Measurements from ENCODE around the gene TULP1.

TULP1 gene

GRCh38 chr6:35495258-35496035, 17.2 kb downstream of the TULP1 start:
- no peaks in the 10 kb centered on the region for H3K27me3 ChIP-seq (ENCODE audit: control insufficient read depth, insufficient read depth, low read length)
- no peaks in the 10 kb centered on the region for H3K9me3 ChIP-seq (replicated peaks; ENCODE audit: low read length)
- H3K4me1 ChIP-seq (ENCODE audit: control insufficient read depth, insufficient read depth, low read length), result peaks cover 73% of the 10 kb centered on the region
- H3K36me3 ChIP-seq (ENCODE audit: insufficient read depth, low read length), result peaks cover 5% of the 10 kb centered on the region
- peak overlapping the region; percentile 84 for H3K9ac ChIP-seq (ENCODE audit: low read depth, low read length)
- H3K4me2 ChIP-seq (ENCODE audit: low read length), result peak overlapping the region; percentile 97
- H3K4me3 ChIP-seq (ENCODE audit: low read length), result peak overlapping the region; percentile 79

DNA sequence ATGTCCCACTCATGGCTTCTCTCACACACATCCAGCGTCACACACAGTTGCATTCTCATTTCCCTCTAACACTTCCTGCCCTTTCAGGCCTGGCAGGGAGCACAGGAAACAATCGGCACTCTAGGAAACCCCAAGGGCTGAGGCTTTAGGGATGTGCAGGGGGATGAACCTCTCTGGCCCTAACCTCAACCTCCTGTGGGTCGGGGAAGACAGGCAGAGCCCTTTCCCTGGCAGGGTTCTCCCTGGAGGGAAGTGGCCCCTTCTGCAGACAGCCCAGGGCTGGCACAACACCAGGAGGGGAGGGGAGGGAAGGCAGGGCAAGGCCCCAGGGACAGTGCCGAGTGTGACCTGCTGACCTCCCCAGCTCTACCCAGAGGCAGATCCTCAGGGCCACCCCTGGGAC, 18.5 kb downstream of the TULP1 start:
- H3K4me2 ChIP-seq (ENCODE audit: low read length), result peak overlapping the region; percentile 97
- peaks cover 80% of the 10 kb centered on the region for H3K4me1 ChIP-seq (ENCODE audit: control insufficient read depth, insufficient read depth, low read length)
- H3K27me3 ChIP-seq (ENCODE audit: control insufficient read depth, insufficient read depth, low read length), result no peaks in the 10 kb centered on the region
- peaks cover 5% of the 10 kb centered on the region for H3K36me3 ChIP-seq (ENCODE audit: insufficient read depth, low read length)
- peak overlapping the region; percentile 47 for H3K9ac ChIP-seq (ENCODE audit: low read depth, low read length)
- peak overlapping the region; percentile 79 for H3K4me3 ChIP-seq (ENCODE audit: low read length)
- H3K9me3 ChIP-seq (replicated peaks; ENCODE audit: low read length), result no peaks in the 10 kb centered on the region

GRCh38 chr6:35493307-35493983, 19.3 kb downstream of the TULP1 start:
- no peaks in the 10 kb centered on the region for H3K27me3 ChIP-seq (ENCODE audit: control insufficient read depth, insufficient read depth, low read length)
- peak overlapping the region; percentile 79 for H3K4me3 ChIP-seq (ENCODE audit: low read length)
- H3K9me3 ChIP-seq (replicated peaks; ENCODE audit: low read length), result no peaks in the 10 kb centered on the region
- H3K36me3 ChIP-seq (ENCODE audit: insufficient read depth, low read length), result peaks cover 5% of the 10 kb centered on the region
- H3K9ac ChIP-seq (ENCODE audit: low read depth, low read length), result peak overlapping the region; percentile 47
- peak overlapping the region; percentile 97 for H3K4me2 ChIP-seq (ENCODE audit: low read length)
- H3K4me1 ChIP-seq (ENCODE audit: control insufficient read depth, insufficient read depth, low read length), result peaks cover 79% of the 10 kb centered on the region

GRCh38 chr6:35492974-35493284, 19.8 kb downstream of the TULP1 start:
- Histone ChIP-seq H3K4me1 (ENCODE audit: control insufficient read depth, insufficient read depth, low read length) (peaks cover 79% of the 10 kb centered on the region), H3K36me3 (ENCODE audit: insufficient read depth, low read length) (peaks cover 5% of the 10 kb centered on the region), H3K9me3 (replicated peaks; ENCODE audit: low read length) (no peaks in the 10 kb centered on the region), H3K4me3 (ENCODE audit: low read length) (no peak overlapping the region), H3K4me2 (ENCODE audit: low read length) (no peak overlapping the region), H3K27me3 (ENCODE audit: control insufficient read depth, insufficient read depth, low read length) (no peaks in the 10 kb centered on the region), H3K9ac (ENCODE audit: low read depth, low read length) (no peak overlapping the region)

- peaks cover 80% of the 10 kb centered on the region for H3K4me1 ChIP-seq (ENCODE audit: control insufficient read depth, insufficient read depth, low read length)
- no peaks in the 10 kb centered on the region for H3K27me3 ChIP-seq (ENCODE audit: control insufficient read depth, insufficient read depth, low read length)
- H3K4me2 ChIP-seq (ENCODE audit: low read length), result no peak overlapping the region
- H3K9me3 ChIP-seq (replicated peaks; ENCODE audit: low read length), result no peaks in the 10 kb centered on the region
- peaks cover 5% of the 10 kb centered on the region for H3K36me3 ChIP-seq (ENCODE audit: insufficient read depth, low read length)
- no peak overlapping the region for H3K4me3 ChIP-seq (ENCODE audit: low read length)
- no peak overlapping the region for H3K9ac ChIP-seq (ENCODE audit: low read depth, low read length)
These were observed 20.3 kb downstream of the TULP1 start for GRCh38 chr6:35492258-35492973.

DNA sequence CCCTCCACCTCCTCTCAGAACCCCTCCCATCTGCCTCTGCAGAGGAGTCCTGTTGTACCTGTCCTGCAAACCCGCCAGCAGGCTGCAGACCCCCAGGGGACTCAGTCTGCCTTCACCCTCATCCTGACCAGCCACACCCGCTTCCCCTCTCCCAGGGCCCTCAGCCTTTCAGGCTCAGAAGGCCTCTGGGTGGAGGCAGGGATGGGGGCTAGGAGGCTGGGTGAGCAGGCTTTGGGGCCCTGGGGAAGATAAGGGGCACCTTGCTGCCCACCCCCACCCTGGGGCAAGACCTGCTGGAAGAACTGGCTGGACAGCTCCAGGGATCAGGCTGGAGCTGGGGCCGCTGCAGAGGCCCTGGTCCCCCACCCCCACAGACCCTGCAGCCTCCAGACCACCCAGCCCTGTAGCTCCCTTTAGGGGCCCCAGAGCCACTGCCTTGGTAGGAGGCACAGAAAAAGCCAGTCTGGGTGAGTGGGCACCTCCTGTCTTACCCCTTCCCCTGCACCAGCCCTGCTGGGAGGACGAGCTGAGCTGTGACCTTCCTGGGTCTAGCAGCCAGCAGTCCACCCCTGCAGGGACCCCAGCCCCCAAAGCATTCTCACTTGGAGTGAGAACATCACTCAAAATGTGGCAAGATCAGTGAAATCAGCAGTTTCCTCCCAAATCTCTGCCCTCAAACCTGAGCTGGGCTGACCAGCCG, 21.0 kb downstream of the TULP1 start:
- peaks cover 87% of the 10 kb centered on the region for H3K4me1 ChIP-seq (ENCODE audit: control insufficient read depth, insufficient read depth, low read length)
- peaks cover 5% of the 10 kb centered on the region for H3K36me3 ChIP-seq (ENCODE audit: insufficient read depth, low read length)
- no peak overlapping the region for H3K9ac ChIP-seq (ENCODE audit: low read depth, low read length)
- H3K4me2 ChIP-seq (ENCODE audit: low read length), result no peak overlapping the region
- no peaks in the 10 kb centered on the region for H3K9me3 ChIP-seq (replicated peaks; ENCODE audit: low read length)
- H3K4me3 ChIP-seq (ENCODE audit: low read length), result no peak overlapping the region
- no peaks in the 10 kb centered on the region for H3K27me3 ChIP-seq (ENCODE audit: control insufficient read depth, insufficient read depth, low read length)

DNA sequence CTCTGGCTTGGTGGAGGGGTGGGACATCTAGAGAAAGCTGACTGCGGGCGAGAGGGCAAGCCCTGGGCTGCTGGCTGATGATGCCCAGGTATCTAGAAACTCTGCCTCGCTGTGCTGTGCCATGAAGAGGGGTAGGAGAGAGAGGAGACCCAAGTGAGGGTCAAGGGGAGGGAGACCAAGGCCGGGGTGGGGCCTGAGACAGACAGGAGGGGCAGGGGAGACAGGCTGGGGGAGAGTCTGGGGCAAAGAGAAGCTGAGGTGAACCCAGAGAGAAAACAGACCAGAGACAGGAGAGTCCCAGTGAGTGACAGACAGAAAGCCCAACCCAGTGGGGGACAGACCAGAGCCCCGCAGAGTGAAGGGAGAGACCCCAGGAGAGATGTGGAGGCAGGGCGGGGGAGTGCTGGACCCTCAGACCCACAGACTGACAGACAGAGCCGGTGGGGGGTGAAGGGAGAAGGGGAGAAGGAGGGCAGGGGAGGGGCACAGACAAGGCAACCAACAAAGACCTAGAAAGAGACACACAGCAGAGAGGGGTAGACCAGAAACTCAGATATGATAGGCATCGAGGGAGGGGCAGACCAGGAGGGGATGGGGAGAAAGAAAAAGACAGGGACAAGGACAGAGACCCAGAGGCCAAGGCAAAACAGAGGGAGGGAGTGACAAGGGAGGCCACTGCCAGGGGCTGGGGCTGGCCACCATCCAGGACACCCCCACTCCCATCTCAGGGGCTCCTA, 21.7 kb downstream of the TULP1 start:
- H3K4me1 ChIP-seq (ENCODE audit: control insufficient read depth, insufficient read depth, low read length), result peaks cover 94% of the 10 kb centered on the region
- H3K36me3 ChIP-seq (ENCODE audit: insufficient read depth, low read length), result peaks cover 5% of the 10 kb centered on the region
- peak overlapping the region; percentile 43 for H3K9ac ChIP-seq (ENCODE audit: low read depth, low read length)
- no peaks in the 10 kb centered on the region for H3K9me3 ChIP-seq (replicated peaks; ENCODE audit: low read length)
- H3K4me3 ChIP-seq (ENCODE audit: low read length), result peak overlapping the region; percentile 40
- no peaks in the 10 kb centered on the region for H3K27me3 ChIP-seq (ENCODE audit: control insufficient read depth, insufficient read depth, low read length)
- H3K4me2 ChIP-seq (ENCODE audit: low read length), result peak overlapping the region; percentile 67

DNA sequence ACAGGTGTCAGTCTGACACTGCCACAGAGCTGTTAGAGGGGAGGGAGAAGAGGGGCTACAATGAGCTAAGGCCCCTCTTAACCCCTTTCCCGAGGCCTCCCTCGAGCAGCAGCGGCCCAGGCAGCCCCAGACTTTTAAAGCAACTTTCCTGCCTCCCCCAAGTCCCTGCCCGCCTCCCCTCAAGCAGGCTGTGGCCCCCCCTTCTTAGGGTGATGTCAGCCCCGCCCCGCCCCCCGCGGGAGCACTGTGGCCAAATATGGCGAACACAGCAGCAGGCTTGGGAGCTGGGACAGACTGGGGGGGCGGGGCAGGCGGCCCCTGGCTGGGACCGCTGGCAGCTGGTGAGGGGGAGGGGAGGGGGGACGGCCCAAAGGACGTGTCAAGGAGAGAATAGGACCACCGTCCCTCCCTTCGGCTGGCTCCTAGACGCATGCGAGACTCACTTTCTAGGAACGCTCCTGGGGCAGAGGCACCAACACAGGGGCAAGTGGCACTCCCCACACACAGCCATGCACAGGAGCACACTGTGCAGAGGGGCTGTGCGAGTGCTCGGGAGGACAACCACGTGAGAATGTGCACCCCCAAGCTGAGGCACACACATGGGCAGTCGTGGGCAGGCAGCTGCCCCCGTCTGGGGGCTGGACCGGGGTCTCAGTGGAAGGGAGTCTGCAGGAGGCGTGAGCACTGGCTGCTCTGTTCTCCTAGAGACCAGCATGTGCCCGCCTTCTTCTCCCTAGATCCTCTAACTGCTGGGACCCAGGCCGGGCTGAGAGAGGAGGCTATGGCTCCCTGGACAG, 22.5 kb downstream of the TULP1 start:
- Histone ChIP-seq H3K4me1 (ENCODE audit: control insufficient read depth, insufficient read depth, low read length) (peaks cover 95% of the 10 kb centered on the region), H3K4me3 (ENCODE audit: low read length) (peak overlapping the region; percentile 40), H3K9ac (ENCODE audit: low read depth, low read length) (peak overlapping the region; percentile 55), H3K4me2 (ENCODE audit: low read length) (peak overlapping the region; percentile 67), H3K36me3 (ENCODE audit: insufficient read depth, low read length) (peaks cover 5% of the 10 kb centered on the region), H3K9me3 (replicated peaks; ENCODE audit: low read length) (no peaks in the 10 kb centered on the region), H3K27me3 (ENCODE audit: control insufficient read depth, insufficient read depth, low read length) (no peaks in the 10 kb centered on the region)

DNA sequence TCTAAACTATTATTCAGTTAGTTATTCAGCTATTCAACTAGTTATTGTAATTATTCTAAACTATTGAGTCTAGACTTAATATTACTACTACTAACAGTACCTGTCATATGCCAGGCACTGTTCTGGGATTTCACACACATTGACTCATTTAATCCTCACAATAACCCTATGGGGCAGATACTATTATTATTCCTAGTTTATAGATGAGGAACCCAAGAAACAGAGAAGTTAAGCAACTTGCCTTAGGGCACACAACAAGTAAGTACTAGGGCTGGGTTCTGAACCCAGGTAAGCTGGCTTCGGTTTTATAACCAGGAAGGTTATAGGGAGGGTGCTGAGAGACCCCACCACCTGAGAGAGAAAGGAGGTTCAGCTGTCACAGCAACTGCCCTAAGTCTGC, 23.6 kb downstream of the TULP1 start:
- no peak overlapping the region for H3K4me2 ChIP-seq (ENCODE audit: low read length)
- H3K27me3 ChIP-seq (ENCODE audit: control insufficient read depth, insufficient read depth, low read length), result no peaks in the 10 kb centered on the region
- no peak overlapping the region for H3K4me3 ChIP-seq (ENCODE audit: low read length)
- H3K36me3 ChIP-seq (ENCODE audit: insufficient read depth, low read length), result peaks cover 12% of the 10 kb centered on the region
- peaks cover 93% of the 10 kb centered on the region for H3K4me1 ChIP-seq (ENCODE audit: control insufficient read depth, insufficient read depth, low read length)
- no peaks in the 10 kb centered on the region for H3K9me3 ChIP-seq (replicated peaks; ENCODE audit: low read length)
- H3K9ac ChIP-seq (ENCODE audit: low read depth, low read length), result no peak overlapping the region

- H3K4me1 ChIP-seq (ENCODE audit: control insufficient read depth, insufficient read depth, low read length), result peaks cover 87% of the 10 kb centered on the region
These were observed 24.2 kb downstream of the TULP1 start for GRCh38 chr6:35488517-35488862.

More at GRCh38 chr6:35488517-35488862, 24.2 kb downstream of the TULP1 start:
- Histone ChIP-seq H3K9ac (ENCODE audit: low read depth, low read length) (peak overlapping the region; percentile 52), H3K27me3 (ENCODE audit: control insufficient read depth, insufficient read depth, low read length) (no peaks in the 10 kb centered on the region), H3K4me3 (ENCODE audit: low read length) (no peak overlapping the region), H3K4me2 (ENCODE audit: low read length) (peak overlapping the region; percentile 35), H3K36me3 (ENCODE audit: insufficient read depth, low read length) (peaks cover 15% of the 10 kb centered on the region), H3K9me3 (replicated peaks; ENCODE audit: low read length) (no peaks in the 10 kb centered on the region)

All from skeletal muscle satellite cell (primary cell).